ENCODE measurements around the gene SYNE3.

GRCh38 chr14:95549656-95550585, 33.5 kb upstream of the SYNE3 start:
- TF ChIP-seq ZNF274 (IDR thresholded peaks at IDR 0.05; ENCODE audit: low read depth, low read length) (no peak), YY1 (IDR thresholded peaks at IDR 0.05; ENCODE audit: insufficient read depth, insufficient read length) (no peak)
